Amniotic stem cell (primary cell): Measurements from ENCODE around the gene NSMF.
"Not testable (repeated sequence)": the region's sequence is repeated elsewhere in the genome, so short reads cannot be mapped to it uniquely, and the experiment has no call there.

Experiments
- DNase-seq: peaks from one replicate; lab custom pipeline; 2025; lab: John Stamatoyannopoulos, UW

The NSMF gene

DNA sequence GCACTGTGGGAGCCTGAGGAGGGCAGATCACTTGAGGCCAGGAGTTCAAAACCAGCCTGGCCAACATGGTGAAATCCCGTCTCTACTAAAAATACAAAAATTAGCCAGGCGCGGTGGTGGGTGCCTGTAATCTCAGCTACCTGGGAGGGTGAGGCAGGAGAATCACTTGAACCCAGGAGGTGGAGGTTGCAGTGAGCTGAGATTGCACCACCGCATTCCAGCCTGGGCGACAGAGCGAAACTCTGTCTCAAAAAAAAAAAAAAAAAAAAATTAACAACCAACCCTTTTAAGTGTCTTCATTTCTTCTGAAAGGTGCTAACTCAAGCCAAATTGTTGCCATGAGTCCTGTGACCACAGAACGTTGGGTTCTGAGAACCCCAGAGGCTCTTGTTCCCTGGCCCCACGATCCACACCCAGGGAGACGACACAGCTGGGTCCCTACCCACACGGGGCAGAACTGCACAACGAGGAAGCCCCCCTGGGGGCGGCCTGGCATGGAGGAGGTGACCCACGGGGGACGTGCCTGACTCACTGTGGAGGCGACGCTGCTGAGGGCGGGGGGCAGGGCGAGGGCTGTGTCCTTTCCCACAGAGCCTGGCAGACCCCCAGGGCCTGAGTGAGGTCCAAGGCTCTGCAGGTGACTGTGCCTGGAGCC is 48.8 kb downstream of the NSMF start:
- DNase-seq, result not testable (repeated sequence)

DNA sequence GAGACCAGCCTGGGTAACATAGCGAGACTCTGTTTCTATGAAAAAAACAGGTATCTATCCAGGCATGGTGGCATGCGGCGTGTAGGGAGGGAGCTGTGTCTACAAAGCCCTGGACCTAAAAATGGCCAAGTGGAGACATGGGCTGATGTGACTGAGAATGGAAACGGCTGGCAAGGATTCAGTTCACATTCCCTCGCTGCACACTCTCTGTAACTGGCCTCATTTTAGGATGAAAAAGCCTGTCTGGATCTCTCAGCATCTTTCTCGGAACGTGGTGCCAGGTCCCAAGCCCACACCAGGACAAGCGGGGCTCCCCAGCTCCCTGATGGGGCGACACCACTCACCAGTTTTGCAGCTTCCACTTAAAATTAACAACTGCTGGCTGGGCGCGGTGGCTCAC is 49.6 kb downstream of the NSMF start:
- no peak for DNase-seq

DNA sequence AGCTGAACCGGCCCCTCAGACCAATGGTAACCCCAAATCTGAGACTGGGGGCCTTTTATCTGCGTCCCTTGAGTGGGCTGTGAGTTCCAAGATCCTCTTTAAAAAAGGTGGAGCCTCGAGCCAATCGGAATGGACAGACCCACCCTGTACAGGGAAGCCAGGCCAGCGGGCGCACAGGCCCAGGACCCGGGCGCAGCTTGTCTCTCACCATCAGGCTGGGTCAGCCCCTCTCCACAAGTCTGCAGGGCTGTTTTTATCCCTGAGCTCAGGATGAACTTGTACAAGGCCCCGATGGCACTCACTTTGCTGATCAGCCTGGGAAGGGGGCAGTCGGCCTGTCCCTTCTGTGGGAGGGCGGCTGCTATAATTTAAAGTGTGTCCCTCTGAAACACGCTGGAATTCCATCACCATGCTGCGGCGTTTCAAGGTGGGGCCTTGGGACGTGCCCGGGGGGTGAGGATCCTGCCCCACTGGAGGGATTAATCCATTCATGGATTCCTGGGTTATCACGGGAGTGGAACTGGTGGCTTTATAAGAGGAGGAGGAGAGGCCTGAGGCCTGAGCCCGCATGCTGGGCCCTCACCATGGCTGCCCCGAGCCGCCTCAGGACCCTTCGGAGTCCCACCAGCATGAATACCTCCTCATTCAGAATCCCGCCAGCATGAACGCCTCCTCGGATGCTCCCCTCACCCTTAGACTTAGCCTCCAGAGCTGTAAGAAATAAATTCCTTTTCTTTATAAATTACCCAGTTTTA is 50.3 kb downstream of the NSMF start:
- no peak for DNase-seq

DNA sequence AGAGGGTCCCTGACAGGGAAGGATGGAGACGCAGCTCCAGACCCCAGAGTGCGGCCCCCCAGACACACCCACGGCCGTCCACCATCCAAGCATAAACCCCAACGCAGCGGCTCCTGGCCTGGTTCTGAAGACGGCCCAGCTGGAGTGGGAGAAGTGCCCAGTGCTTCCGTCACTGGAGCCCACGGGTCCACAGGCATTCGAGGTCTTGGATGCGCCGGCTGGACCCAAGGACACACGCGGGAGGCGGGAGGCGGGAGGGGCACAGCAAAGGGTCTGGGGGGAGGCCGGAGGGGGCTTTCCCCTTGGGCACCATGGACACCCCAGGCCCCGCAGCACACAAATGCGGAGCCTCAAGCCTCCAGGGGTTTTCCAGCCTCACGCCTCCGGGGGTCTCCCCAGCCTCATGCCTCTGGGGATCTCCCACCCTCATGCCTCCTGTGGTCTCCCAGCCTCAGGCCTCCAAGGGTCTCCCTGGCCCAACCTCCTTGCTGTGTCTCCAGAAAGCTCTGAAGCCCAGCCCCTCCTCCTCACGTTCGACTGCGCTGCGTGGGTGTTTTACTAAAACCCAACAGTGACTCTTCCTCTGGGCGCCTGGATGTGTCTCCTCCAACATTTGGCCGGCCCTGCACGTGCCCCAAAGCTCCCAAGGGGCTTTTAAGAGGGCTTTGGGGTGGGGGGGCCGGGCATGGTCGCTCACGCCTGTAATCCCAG is 51.4 kb downstream of the NSMF start:
- no peak for DNase-seq

DNA sequence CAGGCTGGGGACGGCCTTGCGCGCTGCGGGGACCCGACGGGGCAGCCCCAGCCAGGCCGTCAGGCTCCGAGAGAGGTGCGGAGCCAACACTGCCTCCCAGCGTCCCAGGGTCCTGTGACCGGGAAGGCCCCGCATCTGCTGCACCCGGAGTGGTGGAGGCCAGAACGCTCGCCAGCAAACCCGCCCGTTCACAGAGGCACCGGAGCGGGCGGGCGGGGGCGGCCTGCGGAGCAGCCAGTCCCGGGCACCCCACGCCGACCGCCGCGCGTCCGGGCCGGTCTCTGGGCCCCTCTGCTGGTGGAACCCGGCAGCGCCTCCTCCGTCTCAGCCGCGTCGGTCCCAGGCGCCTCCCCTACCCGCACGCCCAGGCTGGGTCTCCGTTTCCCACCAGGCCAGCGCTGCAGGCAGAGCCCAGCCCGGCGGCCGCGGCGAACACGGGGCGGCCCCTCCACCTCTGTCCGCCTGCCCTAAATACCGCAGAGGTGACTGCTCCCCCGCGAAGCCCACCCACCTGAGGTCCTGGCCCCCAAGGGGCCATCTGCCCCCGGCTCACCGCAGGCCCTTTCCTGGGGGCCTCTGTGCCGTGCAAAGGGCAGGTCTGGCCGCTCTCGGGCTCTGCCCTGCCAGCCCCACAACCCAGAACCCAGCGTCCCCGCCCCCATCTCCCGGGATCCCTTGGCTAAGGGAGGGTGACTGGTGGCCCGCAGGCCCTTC is 52.1 kb downstream of the NSMF start:
- DNase-seq, result no peak

DNA sequence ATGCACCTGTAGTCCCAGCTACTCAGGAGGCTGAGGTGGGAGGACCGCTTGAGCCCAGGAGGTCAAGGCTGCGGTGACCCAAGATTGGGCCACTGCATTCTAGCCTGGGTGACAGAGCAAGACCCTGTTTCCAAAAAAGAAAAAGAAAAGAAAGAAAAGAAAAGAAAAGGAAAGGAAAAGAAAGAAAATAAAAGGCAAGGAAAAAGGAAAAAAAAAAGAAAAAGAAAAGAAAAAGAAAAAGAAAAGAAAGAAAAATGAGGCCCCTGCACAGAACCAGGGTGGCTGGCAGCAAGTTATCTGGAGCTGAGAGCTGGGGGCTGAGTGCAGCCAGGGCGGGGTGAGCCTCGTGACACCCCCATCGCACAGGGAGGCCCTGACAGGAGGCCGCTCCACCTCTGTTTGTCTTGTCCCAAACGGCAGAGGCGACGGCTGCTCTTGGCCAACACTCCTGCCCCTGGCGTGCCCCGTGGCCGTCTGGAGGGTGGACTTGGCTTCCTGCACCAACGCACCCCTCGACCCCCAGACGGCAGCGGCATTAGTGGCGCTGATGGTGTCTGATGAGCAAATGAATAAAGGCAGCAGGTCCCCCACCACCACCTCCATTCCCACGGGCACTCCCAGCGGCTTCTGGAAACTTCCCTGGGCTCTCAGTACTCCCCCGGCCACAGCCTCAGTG is 52.9 kb downstream of the NSMF start:
- DNase-seq, result no peak

- DNase-seq, result no peak
These were observed 53.5 kb downstream of the NSMF start for GRCh38 chr9:137405677-137406081.

DNA sequence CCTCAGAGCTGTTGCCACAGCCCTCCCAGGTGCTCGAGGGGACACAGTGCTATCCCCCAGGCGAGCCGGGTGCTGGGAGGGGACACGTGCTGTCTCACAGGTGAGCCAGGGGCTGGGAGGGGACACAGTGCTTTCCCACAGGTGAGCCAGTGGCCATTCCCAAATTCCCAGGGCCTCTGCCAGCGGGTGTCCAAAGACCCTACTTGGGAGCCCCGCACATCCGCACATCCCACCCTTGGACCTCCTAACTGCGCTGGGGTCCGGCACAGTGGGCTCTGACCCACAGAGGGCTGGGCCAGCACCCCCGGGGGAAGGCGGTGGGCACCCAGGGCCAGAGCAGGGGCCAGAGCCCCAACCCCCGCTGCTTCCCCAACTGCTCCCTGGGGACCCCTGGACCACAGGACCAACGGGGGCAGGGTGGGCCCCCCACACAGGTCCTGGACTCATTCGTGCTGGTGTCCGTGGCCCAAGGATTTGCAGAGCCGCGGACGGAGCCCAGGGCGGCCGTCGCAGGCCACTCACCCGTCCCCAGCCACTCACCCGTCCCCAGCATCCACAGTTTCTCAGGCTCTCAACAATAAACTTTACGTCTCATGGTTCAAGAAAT is 54.1 kb downstream of the NSMF start:
- DNase-seq, result no peak

- DNase-seq, result no peak
These were observed 55.9 kb downstream of the NSMF start for GRCh38 chr9:137403269-137403668.

GRCh38 chr9:137402746-137403145 is 56.4 kb downstream of the NSMF start:
- no peak for DNase-seq

DNA sequence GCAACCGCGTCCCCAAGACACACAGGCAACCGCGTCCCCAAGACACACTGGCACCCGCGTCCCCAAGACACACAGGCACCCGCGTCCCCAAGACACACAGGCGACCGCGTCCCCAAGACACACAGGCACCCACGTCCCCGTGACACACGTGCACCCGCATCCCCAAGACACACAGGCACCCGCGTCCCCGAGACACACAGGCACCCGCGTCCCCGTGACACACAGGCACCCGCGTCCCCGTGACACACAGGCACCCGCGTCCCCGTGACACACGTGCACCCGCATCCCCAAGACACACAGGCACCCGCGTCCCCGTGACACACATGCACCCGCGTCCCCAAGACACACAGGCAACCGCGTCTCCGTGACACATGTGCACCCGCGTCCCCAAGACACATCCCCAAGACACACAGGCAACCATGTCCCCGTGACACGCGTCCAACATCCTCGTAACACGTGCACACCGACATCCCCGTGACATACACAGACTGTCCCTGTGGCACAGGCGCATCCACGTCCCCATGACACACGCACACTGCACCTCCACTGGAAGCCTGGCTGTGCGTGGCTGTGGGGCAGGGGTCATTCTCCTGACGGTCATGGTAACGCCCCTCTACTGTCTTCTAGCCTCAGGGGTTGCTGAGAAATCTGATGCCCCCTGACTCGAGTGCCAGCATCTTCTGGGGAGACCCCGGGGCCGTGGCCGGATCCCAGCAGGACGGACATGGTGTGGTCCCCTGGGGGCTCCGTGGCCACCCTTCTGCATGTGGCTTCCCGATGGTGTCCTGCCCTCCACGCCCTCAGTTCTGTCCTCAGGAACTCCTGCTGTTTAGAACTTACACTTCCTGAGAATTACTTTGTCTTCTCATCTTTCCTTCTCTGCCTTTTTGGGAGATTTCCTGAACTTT is 60.3 kb downstream of the NSMF start:
- DNase-seq, result no peak

GRCh38 chr9:137397675-137398423 is 61.3 kb downstream of the NSMF start:
- DNase-seq, result no peak
